HCT116 (cell line): ENCODE measurements around the gene ATP7B. TPM values are rescaled to one million over a fixed set of nuclear protein-coding genes. Genes with fewer than 3 reads are reported as not detected.

Experiments used
- ATAC-seq: fragments of 200-7000 bp; cut with Tn5 transposase; 2 replicates; pipeline ENCODE4 v1.9.1; 2020; ENCODE audit warnings: mild to moderate bottlenecking, moderate library complexity
- BruUV-seq: library from RNA; stranded (reverse); fragments of 400-500 nt; replicated peaks from 2 replicates; lab custom pipeline; 2021; lab: Mats Ljungman, UMichigan
- CTCF ChIA-PET: fragments of 300-600 bp; sonication (Branson Sonifier 250); formaldehyde crosslinking; loops from one replicate; lab custom pipeline; 2021; ENCODE audit warnings: antibody characterized with exemption; lab: Charles Lee
- POLR2A ChIA-PET: fragments of 300-600, 350-600 bp; sonication (Branson Sonifier 250); formaldehyde crosslinking; loops from one replicate; lab custom pipeline; 2021; ENCODE audit warnings: antibody characterized with exemption; lab: Charles Lee
- RAD21 ChIA-PET, 2 experiments: fragments of 300-600 bp; sonication (Branson Sonifier 250); formaldehyde crosslinking; loops; one replicate each; lab custom pipeline; 2023; ENCODE audit warnings: low total read pairs in 2 of 2; ENCODE audit not compliant: uncharacterized antibody in 2 of 2, unreplicated experiment in 2 of 2, low non-redundant PET in 1 of 2; lab: Charles Lee
- DNase-seq: peaks from one replicate; pipeline ENCODE4 v3.0.0-alpha.2; 2010; ENCODE audit warnings: low read depth, low spot score
- H2AFZ ChIP-seq: fragments of 200-600 bp; shearing (Covaris generic), sonication (generic); 2 replicates; pipeline ENCODE4 v1.6.1; 2017; ENCODE audit warnings: low read depth, mixed run types, mixed read lengths, antibody characterized with exemption, low read length; ENCODE audit not compliant: poor library complexity, severe bottlenecking
- H3K27ac ChIP-seq: 2 replicates; pipeline ENCODE4 v1.5.1; 2012; ENCODE audit warnings: low read depth, low read length
- H3K27me3 ChIP-seq: fragments of 200-600 bp; sonication (generic); 2 replicates; pipeline ENCODE4 v1.6.1; 2016; ENCODE audit warnings: mixed run types, low read length, mixed read lengths; ENCODE audit not compliant: insufficient read depth
- H3K36me3 ChIP-seq, 2 experiments: fragments of 200-500 bp in 1 of 2; fragments of 200-600 bp in 1 of 2; sonication (Bioruptor generic) in 1 of 2; sonication (generic) in 1 of 2; 2 replicates each; pipeline versions ENCODE4 v1.5.1 to v1.6.1; 2014 to 2016; ENCODE audit warnings: low read length in 2 of 2, inconsistent platforms in 1 of 2, mixed read lengths in 1 of 2, mixed run types in 1 of 2; ENCODE audit not compliant: insufficient read depth in 2 of 2, control insufficient read depth in 1 of 2
- H3K4me1 ChIP-seq, 2 experiments: fragments of 200-600 bp in 1 of 2; sonication (generic) in 1 of 2; 2 replicates each; pipeline versions ENCODE4 v1.5.1 to v1.6.1; 2012 to 2017; ENCODE audit warnings: low read length in 2 of 2, inconsistent platforms in 1 of 2, mild to moderate bottlenecking in 1 of 2, mixed read lengths in 1 of 2, mixed run types in 1 of 2, moderate library complexity in 1 of 2; ENCODE audit not compliant: insufficient read depth in 2 of 2, control insufficient read depth in 1 of 2
- H3K4me2 ChIP-seq: fragments of 200-600 bp; sonication (generic); 2 replicates; pipeline ENCODE4 v1.6.1; 2017; ENCODE audit warnings: mixed run types, low read length, mixed read lengths
- H3K4me3 ChIP-seq, 2 experiments: fragments of 200-600 bp in 1 of 2; sonication (generic) in 1 of 2; replicated peaks in 1 of 2; 2 replicates each; pipeline ENCODE4 v1.5.1; 2011 to 2016; ENCODE audit warnings: low read length in 2 of 2, control low read depth in 1 of 2, low read depth in 1 of 2, mild to moderate bottlenecking in 1 of 2, mixed read lengths in 1 of 2, mixed run types in 1 of 2
- H3K79me2 ChIP-seq: fragments of 200-600 bp; sonication (generic); 2 replicates; pipeline ENCODE4 v1.6.1; 2017; ENCODE audit warnings: mild to moderate bottlenecking, mixed run types, low read length, moderate library complexity, mixed read lengths; ENCODE audit not compliant: insufficient read depth
- H3K9ac ChIP-seq: fragments of 200-600 bp; sonication (generic); 2 replicates; pipeline ENCODE4 v1.6.1; 2016; ENCODE audit warnings: low read length, mixed read lengths
- H3K9me2 ChIP-seq: fragments of 200-600 bp; sonication (generic), shearing (Covaris generic); 2 replicates; pipeline ENCODE4 v1.6.1; 2017; ENCODE audit warnings: mixed run types, mild to moderate bottlenecking, moderate library complexity; ENCODE audit not compliant: insufficient read depth
- H3K9me3 ChIP-seq, 2 experiments: fragments of 200-500 bp in 1 of 2; fragments of 200-600 bp in 1 of 2; sonication (Bioruptor generic) in 1 of 2; sonication (generic) in 1 of 2; 2 replicates each; pipeline ENCODE4 v1.6.1; 2014 to 2017; ENCODE audit warnings: low read length in 2 of 2, mixed read lengths in 2 of 2, inconsistent platforms in 1 of 2, low read depth in 1 of 2, mild to moderate bottlenecking in 1 of 2, mixed run types in 1 of 2, moderate library complexity in 1 of 2; ENCODE audit not compliant: control insufficient read depth in 1 of 2, insufficient read depth in 1 of 2
- H4K20me1 ChIP-seq: fragments of 200-600 bp; sonication (generic), shearing (Covaris generic); 2 replicates; pipeline ENCODE4 v1.6.1; 2017; ENCODE audit warnings: mixed run types, mild to moderate bottlenecking, moderate library complexity; ENCODE audit not compliant: insufficient read depth
- ATF3 ChIP-seq: IDR thresholded peaks from 2 replicates; pipeline ENCODE4 v1.6.1; 2012
- EZH2phosphoT487 ChIP-seq: fragments of 200-600 bp; IDR thresholded peaks from 2 replicates; pipeline ENCODE4 v1.6.1; 2018; ENCODE audit warnings: antibody characterized with exemption, borderline replicate concordance
- REST ChIP-seq: IDR thresholded peaks from 2 replicates; pipeline ENCODE4 v1.6.1; 2012; ENCODE audit warnings: low read depth
- SIN3A ChIP-seq: IDR thresholded peaks from 2 replicates; pipeline ENCODE4 v1.6.1; 2012; ENCODE audit warnings: low read depth
- intact Hi-C: fragments of 100-400 bp; cut with micrococcal nuclease; formaldehyde crosslinking; loops from 2 replicates; pipeline ENCODE4 v1.10.0; 2022
- total RNA-seq: library from RNA; stranded (reverse); gene quantifications from one replicate; pipeline ENCODE4 v1.2.1, GENCODE V29; 2021; ENCODE audit not compliant: unreplicated experiment

Gene ATP7B
- total RNA-seq, 1 experiment from 2014 or later, result 10.3 TPM

- Histone ChIP-seq H3K9me2 (no peaks in the 10 kb centered on the region), H3K27me3 (no peaks in the 10 kb centered on the region), H3K4me3 (no peak overlapping the region), H3K27ac (no peak overlapping the region), H3K9me3 (no peaks in the 10 kb centered on the region), H3K9ac (no peak overlapping the region), H4K20me1 (no peaks in the 10 kb centered on the region), H3K4me1 (peaks cover 15 to 21% of the 10 kb centered on the region in 2 experiments; a peak in 3 of 4 replicates), H3K36me3 (no peaks in the 10 kb centered on the region), H2AFZ (no peak overlapping the region), H3K4me2 (no peak overlapping the region), H3K79me2 (no peaks in the 10 kb centered on the region)
- RAD21 ChIA-PET, result no interaction called here
- CTCF ChIA-PET, result no interaction called here
- intact Hi-C loops, result no loop called here
- BruUV-seq, result no TSS peak
- ATAC-seq, result no peak
- TF ChIP-seq EZH2phosphoT487, result no peak
- no peak for TF ChIP-seq SIN3A
- no peak for TF ChIP-seq REST
- no peak for TF ChIP-seq ATF3
- no peak for DNase-seq
- POLR2A ChIA-PET, result no interaction called here
Measured at GRCh38 chr13:51938454-51938853, 72.8 kb downstream of the ATP7B start.
